GM12801 (cell line): Measurements from ENCODE around the gene CLDN20.

ENCODE experiments used
- CTCF ChIP-seq: IDR thresholded peaks from one replicate; pipeline ENCODE4 v1.5.1; 2011; ENCODE audit warnings: control low read depth; ENCODE audit not compliant: insufficient read length; ENCODE audit errors: extremely low read depth

Gene CLDN20

DNA sequence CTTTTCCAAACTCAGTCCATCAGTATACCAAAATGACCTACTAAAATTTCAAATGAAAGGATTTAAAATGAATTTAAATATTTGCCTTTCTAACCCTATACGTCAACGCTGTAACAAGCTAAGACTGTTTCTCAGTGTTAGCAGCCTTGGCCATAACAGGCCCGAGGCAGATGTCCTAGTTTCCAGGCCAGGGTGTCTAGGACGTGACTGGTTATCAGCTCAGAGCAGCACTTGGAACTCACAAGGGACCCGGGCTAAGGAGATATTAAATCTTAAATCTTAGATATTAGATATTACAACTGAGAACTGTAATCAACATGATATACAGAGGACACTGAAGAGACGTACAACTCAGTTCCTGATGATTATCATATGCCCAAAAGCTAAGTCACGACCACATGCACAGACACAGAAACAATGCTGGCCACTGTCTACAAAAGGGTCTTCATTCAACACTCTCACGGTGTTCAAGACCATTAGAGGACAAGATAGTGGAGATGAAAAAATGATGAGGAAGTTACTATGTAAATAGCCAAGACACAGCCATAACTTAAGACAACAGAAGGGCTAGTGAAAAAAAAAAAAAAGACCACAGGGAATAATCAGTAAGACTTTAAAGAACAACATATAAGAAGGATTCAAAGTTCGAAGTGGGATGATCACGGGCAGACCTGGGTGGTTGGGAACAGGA, at the start of gene CLDN20:
Gene CLDN20 (plus strand): TSS at position 641 of the 691 bp plus-strand sequence. CDS start 11,707 bp downstream, outside the sequence.
- no peak for TF ChIP-seq CTCF

DNA sequence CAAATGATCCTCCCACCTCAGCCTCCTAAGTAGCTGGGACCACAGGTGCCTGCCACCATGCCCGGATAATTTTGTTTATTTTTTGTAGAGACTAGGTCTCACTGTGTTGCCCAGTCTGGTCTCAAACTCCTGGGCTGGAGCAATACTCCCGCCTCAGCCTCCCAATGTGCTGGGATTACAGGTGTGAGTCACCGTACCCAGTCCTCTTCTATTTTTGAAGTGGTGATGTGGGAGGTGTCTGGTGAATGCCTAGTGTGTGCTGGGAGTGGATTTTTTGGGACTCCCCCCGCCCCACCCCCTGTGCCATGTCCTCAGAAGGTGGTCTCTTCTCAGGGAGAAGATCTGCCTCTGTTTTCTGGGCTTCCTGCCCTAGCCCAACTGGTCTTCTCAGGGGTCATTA, 47.9 kb upstream of the CLDN20 start:
- no peak for TF ChIP-seq CTCF

DNA sequence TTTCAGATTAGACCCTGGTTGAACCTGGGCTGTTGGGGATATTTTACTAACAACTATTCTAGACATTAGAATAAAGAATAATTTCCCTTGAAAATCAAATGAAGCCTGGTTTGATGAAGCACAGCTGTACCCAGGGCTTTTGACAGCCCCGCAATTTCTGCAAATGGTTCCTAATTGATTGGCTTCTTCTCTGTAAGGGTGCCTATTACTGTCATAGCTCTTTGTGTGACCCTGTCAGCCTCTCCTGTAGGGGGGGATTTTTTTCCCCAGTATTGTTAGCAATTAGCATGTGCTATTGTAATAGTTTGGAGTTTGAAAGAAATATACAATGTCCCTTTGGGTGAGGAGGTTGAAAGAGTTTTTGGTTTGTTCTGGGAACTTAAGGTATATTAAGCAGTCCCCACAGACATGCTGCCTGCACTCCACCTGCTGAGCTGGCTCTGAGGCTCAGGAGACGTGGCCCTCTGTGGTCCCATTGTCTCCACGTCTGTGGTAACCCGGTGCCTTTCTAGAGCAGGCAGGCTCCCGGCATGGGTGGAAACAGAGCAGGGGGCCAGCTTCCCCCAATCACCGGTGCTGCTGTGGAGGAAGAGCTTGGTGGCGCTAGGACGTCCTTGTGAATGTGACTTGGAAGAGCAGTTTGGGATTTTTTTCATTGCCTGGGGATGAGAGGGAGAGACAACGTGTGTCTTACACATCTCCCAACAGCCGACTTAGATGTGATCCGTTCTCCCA, 47.3 kb upstream of the CLDN20 start:
- no peak for TF ChIP-seq CTCF

- TF ChIP-seq CTCF = no peak
These were observed 44.5 kb upstream of the CLDN20 start for GRCh38 chr6:155219299-155219698.

DNA sequence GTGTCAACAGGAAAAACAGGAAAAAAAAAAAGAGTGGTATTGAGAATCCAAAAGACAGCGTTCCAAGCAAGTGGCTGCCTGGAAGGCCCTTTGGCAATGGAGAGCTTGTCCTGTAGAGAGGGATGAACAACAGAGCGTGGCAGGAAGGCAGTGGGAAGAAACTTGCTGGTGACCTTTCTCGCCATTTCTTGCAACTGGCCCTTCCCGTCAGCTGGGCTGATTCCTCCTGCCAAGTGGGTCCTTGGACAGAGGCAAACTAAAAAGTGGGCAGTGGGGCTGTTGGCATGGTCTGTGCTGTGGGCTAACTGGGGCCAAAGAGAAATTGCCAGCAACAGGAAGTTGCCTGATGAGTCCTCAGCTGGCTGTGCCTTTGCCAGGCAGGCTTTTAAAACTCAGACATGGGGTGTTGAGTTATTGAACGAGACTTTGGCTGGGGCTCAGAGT, 43.9 kb upstream of the CLDN20 start:
- TF ChIP-seq CTCF = no peak

- TF ChIP-seq CTCF = no peak
These were observed 42.7 kb upstream of the CLDN20 start for GRCh38 chr6:155221086-155221485.

- TF ChIP-seq CTCF = no peak
These were observed 41.3 kb upstream of the CLDN20 start for GRCh38 chr6:155222506-155222905.
